GM19324 (cell line): ENCODE results near the gene P3H2.

Experiments
- ATAC-seq: cut with Tn5 transposase; IDR thresholded peaks from one replicate; pipeline ENCODE4 v1.9.1; 2021; ENCODE audit warnings: mild to moderate bottlenecking, moderate library complexity; ENCODE audit not compliant: unreplicated experiment, low FRiP score

P3H2 gene

DNA sequence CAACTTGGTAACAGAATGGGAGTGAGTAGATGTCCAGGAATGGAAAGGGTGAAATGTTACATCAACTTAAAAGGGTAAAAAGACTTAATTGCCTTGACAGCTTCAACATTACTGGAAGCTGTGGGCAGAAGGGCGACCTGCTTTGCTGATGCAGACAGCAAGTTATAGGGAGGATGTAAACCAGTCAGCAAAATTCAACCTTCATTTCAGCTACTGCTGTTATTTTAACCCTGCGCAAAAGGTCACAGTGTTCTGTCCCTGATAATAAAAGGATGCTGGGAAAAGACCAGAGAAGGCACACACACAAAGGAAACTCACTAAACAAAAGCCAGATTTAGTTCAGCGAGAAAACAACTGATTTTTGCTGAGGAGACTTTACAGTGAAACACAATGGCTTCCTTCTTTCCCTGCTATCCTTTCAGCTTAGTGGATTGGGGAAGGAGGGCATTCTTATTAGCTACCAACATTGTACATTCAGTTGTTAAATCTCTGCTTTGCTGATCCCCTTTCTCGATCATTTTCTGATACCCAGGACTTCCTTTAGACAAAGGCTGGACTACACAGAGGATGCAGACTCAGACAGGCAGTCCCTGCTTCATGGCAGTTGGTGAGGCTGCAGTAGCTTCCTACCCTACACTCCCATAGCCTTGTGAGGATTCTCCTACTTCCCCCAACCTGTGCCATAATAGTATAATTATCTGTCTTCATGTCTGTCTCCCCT, 62.0 kb downstream of the P3H2 start:
- ATAC-seq: no peak

- no peak for ATAC-seq
Observed at GRCh38 chr3:190056742-190057141, 64.0 kb downstream of the P3H2 start.

GRCh38 chr3:190055773-190056172, 64.9 kb downstream of the P3H2 start:
- no peak for ATAC-seq

DNA sequence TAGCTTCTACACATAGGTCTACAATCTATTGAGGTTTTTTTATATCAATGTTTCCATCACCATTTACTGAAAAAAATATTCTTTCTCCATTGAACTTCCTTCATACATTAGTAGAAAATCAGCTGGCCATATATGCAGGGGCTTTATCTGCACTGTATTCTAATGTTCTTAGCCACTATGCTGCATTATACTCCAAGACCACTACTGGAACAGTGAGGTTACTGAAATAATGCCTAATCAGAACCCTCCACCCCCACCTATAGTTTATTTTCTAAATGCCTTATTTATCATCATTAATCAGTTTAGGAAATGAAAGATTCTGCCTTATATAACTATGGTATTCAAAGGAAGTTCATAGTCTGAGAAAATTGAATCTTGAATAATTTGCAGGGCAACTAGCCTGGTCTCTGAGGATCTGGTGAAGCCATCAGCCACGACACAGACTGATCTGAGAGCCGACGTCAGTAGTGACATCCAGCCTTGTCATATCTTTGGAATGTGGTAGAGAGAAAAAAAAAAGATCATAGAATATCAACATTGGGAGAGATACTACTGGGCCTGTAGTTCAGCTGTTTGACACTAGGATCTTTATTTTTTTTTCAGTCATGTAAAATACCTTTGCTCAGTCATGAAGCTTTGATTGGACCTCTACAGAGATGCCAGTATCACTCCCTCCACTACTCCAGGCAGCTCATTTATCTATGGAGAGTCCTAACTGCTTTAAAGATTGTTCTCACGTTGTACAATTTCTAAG, 66.6 kb downstream of the P3H2 start:
- ATAC-seq: no peak

DNA sequence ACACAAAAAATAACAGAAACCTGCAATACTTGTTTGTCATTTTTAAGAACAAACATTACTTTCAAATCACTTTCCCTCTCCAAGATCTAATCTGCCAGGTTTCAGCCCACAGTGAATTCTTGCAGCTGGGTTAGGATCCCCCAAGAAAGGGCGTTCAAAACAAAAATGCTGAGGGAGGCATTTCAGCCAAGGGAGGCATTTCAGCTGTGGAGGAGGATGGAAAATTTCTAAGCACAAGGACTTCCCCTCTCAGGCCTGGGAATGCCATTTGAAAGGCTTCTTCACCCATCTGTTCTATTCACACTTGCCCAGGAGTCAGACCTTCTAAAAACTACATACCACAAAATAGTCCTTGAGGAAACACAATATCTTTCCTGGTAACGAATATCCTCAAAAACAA, 69.1 kb downstream of the P3H2 start:
- ATAC-seq: no peak

GRCh38 chr3:190048932-190049441, 71.7 kb downstream of the P3H2 start:
- ATAC-seq: no peak

GRCh38 chr3:190044974-190045373, 75.7 kb downstream of the P3H2 start:
- ATAC-seq: no peak

- no peak for ATAC-seq
Observed at GRCh38 chr3:190044142-190044541, 76.6 kb downstream of the P3H2 start.

DNA sequence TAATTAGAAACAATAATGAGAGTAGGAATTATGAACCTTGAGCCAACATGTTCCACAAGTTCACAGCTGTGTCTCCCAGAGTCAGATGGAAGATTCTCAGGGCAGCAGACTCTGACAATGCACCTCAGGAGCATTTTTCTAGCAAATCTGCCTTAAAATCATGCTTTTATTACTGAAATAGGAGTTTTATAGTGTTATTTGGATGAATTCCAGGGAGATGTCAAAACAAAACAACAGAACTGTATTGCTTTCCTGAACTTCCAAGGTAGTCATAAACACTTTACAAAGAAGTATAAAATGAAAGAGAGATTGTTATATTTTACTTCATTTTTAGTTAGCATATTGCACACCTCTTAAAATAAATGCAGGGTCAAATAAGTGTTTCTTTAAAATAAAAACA, 77.0 kb downstream of the P3H2 start:
- ATAC-seq: no peak

DNA sequence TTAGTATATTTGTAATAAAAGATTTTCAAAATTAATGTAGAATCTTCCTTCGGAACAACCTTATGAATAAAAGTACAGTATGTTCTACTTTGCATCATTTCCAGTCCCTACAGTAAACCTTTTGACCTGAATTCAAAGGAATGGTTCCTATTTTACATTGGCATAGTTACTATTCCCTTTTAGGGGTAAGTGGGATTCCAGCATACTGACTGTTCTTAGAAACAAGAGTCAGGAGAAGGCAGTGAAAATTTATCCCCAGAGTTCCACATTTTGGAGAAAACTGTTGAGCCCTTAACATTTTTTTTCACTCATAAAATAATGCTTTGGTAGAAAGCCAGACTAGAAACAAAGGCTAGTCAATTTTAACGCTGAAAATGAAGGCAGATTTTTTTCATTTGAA, 78.1 kb downstream of the P3H2 start:
- no peak for ATAC-seq

DNA sequence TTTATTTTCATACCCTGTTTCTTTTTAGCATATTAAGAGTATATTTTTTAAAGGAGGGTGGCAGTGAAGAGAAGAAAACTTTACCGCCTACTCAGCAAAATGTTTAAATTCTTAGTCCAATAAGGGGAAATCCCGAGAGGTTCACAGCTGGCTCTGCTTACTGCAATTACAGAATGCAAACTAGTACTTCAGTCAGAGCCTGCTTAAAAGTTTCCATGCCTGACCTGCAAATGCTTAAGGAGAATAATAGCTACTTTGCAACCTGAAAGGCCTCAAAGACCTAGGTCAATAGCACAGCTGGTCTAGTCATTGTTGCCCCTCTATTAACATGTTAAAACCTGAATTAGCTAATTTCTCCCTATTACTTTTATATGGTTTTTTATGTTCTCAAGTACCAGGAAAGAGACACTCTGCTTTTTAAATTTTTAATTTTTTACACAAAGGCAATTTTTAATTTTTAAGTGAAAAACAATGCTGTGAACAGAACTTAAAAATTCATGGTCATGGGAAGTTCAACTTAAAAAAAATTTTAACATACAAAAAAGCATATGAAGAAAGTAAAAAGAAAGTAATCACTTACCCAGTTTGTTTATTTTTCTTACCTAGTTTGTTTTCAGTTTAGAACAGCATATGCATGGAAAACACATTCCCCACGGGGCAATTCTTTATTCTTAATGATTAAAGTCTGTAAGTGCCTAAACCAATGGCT, 79.2 kb downstream of the P3H2 start:
- no peak for ATAC-seq

DNA sequence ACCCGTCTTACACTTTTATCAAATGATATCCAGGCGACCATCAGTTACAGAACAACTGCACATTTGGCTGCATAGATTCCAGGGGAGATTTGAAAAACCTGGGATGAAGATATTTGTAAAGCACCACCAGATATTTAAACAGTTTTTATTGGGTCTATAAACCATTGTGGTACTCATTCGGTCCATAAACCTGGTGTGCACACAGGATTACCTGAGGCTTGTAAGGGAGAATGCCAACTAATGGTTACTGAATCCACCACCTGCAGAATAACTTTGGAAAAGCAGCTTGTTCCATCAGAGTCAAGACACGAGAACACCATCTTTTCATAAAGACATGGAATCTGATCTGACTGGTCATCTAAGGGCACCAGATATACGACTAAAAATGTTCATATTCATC, 80.6 kb downstream of the P3H2 start:
- no peak for ATAC-seq

- ATAC-seq: no peak
Observed at GRCh38 chr3:190038050-190038933, 82.4 kb downstream of the P3H2 start.

GRCh38 chr3:190036631-190037030, 84.1 kb downstream of the P3H2 start:
- no peak for ATAC-seq

DNA sequence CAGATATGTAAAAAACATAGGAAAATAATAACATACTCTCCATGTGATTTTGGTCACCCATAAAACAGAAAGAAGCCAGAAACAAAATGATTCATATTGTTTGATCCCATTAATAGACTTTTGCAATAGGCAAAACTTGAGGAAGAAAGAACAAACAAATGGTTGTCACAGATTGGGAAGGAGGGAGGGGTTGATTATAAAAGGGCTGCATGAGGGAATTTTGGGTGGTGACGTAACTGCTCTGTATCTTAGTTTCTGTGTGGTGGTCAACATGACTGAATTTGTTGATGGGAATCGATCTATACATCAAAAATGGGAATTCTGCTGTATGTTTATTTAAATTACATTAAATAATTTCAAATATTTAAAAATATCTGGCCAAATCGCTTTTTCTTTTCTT, 86.3 kb downstream of the P3H2 start:
- ATAC-seq: no peak

- ATAC-seq: no peak
Observed at GRCh38 chr3:190032923-190033322, 87.8 kb downstream of the P3H2 start.

GRCh38 chr3:190031887-190032752, 88.6 kb downstream of the P3H2 start:
- ATAC-seq: no peak

- no peak for ATAC-seq
Observed at GRCh38 chr3:190027116-190027515, 93.6 kb downstream of the P3H2 start.

DNA sequence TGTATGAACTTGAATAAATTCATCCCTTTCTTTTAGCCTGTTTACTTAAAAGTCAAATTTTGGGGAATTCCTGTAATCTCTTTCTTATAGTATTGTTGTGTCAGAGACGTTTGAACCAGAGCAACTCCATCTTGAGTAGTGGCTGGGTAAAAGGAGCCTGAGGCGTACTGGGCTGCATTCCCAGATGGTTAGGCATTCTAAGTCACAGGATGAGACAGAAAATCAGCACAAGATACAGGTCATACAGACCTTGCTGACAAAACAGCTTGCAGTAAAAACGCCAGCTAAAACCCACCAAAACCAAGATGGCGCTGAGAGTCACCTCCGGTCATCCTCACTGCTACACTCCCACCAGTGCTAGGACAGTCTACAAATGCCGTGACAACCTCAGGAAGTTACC, 94.5 kb downstream of the P3H2 start:
- no peak for ATAC-seq
